Endothelial cell of umbilical vein (primary cell): ENCODE data around the gene NSG2.

Experiments
- CTCF ChIP-seq, 2 donors: IDR thresholded peaks; 1 replicate in 1 of 2; 2 replicates in 1 of 2; pipeline ENCODE4 v1.5.1; 2011; ENCODE audit warnings: low read length in 2 of 2, mild to moderate bottlenecking in 2 of 2, moderate library complexity in 2 of 2, control low read depth in 1 of 2, inconsistent platforms in 1 of 2, low read depth in 1 of 2; ENCODE audit not compliant: insufficient read depth in 1 of 2; ENCODE audit errors: extremely low read depth in 1 of 2
- GATA2 ChIP-seq: IDR thresholded peaks from 2 replicates; pipeline ENCODE4 v1.7.0; 2011; ENCODE audit warnings: low read depth, mild to moderate bottlenecking, moderate library complexity, mixed read lengths, low read length; ENCODE audit not compliant: insufficient read length, insufficient read depth
- POLR2A ChIP-seq: IDR thresholded peaks from 2 replicates; pipeline ENCODE4 v1.6.1; 2012; ENCODE audit warnings: low read depth, mild to moderate bottlenecking, control low read depth, low read length

- no peak for TF ChIP-seq CTCF (IDR thresholded peaks at IDR 0.05; ENCODE audit: extremely low read depth in 1 of 2, insufficient read depth in 1 of 2, low read depth in 1 of 2, low read length in 2 of 2)
- no peak for TF ChIP-seq GATA2
- no peak for TF ChIP-seq POLR2A
Measured at GRCh38 chr5:174047472-174048099, 2.1 kb downstream of the NSG2 start.
